DLD1 (cell line): ENCODE measurements around the gene CERK.

Experiments used
- in situ Hi-C: cut with HindIII; loops from 2 replicates; pipeline ENCODE4 v1.10.0; 2017; ENCODE audit warnings: low sequenced_read_pairs

CERK gene

DNA sequence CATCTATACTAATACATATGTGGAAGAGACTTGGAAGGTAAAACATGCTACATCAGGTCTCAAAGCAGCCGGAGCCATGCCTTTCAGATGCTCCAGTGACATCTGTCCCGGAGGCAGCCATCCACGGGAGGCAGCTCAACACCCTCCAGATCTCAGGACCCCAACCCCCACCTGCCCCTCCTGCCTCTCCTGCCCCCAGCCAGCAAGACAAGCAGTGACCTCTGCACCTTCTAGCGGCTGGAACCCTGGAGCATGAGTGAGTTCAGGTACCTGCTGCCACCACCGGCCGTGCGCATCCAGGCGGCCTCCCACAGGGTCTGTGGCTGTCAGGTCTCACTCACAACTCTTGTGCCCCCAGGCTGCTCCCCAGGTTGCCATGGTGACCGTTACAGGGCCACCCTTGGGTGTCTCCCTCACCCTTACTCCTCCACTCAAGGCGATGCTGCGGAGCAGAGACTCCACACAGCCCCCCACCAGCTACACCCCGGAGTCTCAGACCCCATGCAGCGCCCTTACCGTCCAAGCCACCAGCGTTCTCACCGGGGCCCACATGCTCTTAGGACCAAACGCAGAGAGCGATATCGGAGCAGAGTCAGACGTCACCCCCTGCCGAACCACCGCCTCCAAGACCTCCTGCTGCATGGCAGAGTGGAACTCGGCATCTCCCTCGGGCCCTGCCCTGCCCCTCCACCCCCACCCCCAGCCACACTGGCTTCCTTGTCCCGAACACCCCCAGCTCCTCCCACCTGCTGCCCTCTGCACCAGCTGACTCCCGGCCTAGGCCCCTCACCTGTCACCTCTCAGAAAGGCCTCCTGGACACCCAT, 34.7 kb downstream of the CERK start:
- in situ Hi-C loops: no loop called here

DNA sequence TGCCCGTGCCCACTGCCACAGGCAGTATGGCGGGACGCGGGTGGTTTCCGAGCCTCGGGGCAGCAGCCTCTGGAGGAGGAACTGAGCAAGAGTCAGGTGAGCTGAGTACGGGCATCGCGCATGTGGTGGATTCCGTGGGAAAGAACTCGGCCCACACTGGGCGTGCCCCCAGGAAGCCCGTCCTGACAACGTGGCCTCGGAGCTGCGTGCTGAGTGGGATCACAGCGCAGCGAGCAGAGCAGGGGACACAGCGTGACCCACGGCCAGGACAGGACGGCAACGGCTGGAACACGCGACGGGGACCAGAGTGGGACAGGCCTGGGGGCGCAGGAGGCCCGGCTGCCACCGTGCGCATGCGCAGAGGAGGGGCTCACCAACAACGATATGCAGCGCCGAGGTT, 36.8 kb downstream of the CERK start:
- in situ Hi-C loops: no loop called here

DNA sequence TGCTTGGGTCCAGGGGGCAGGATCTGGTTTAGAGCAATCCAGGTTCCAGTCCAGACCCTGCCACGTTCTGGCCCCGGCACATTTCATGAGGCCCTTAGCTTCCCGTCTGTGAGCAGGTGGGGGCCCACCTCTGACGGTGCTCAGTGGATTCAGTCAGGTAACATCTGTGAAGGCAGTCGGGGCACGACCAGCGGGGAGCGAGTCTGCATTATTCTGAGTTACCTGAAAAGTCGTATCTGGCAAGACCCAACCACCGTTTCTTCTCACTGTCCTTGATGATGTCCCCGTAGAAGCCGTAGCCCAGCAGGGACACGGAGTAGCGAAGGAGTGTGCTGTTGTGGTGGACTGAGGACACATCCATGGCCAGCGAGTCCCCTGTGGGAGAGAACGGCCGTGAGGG, 39.0 kb downstream of the CERK start:
- in situ Hi-C loops: no loop called here

DNA sequence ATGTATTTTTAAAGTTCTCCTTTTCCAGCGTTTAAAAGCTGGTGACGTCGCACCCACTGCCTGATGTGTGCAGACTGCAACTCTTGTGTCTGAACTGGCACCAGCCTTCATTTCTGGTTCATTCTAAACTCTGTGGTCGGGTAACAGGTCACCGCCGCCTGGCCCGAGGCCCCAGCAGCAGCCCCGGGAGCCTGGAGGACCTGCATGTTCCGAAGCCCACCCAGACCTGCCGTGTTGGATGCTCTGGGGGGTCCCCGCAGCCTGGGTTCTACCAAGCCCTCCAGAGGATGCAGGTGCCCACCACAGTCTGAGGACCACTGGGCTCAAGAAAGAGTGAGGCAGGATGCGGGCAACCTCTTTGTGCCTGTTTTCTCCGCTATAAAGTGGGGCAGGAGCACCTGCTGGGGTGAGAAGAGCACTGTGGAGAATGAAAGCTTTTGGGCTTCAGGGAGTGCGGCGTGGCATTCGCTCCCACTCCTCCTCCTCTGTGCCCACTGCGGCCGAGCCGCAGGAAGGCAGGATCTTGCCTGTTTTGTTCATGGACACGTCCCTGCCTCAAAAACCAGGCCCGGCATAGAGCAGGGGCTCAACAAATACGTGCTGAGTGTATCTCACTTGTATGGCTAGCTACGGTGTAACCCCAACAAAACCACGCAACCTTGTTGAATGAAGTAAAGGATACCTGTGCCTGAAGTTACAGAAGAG, 40.1 kb downstream of the CERK start:
- in situ Hi-C loops: no loop called here

DNA sequence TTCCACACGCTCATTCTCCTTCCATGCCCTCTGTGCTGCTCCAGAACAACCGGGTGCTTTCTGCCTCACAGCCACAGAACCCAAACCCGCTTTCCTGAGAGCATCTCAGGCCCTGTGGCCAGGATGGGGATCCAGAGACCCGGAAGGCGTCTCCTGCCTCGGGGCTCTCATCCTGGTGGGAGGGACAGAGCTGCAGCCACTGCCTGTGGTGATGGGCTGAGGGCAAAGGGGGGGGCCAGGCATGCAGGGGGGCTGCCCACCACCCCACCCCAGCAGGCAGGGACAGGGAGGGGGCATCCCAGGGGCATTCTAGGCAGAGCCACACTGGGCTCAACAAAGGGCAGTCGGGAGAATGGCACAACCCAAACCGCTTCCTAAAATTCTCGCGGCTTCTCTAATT, 41.4 kb downstream of the CERK start:
- in situ Hi-C loops: no loop called here

DNA sequence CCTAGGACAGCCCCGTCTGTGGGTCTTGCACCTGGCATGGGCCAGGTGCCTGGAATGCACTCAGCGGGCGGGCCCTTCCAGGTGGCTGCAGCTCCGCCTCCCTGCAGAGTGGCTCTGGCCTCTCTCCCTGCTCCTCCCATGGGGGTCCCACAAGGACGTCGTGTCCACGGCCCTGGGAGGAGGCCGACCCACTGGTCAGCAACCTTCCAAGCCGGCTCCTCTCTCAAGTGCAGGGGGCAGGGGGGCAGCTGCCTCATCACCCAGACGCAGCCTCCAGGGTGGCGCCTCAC, 41.9 kb downstream of the CERK start:
- in situ Hi-C loops: no loop called here

DNA sequence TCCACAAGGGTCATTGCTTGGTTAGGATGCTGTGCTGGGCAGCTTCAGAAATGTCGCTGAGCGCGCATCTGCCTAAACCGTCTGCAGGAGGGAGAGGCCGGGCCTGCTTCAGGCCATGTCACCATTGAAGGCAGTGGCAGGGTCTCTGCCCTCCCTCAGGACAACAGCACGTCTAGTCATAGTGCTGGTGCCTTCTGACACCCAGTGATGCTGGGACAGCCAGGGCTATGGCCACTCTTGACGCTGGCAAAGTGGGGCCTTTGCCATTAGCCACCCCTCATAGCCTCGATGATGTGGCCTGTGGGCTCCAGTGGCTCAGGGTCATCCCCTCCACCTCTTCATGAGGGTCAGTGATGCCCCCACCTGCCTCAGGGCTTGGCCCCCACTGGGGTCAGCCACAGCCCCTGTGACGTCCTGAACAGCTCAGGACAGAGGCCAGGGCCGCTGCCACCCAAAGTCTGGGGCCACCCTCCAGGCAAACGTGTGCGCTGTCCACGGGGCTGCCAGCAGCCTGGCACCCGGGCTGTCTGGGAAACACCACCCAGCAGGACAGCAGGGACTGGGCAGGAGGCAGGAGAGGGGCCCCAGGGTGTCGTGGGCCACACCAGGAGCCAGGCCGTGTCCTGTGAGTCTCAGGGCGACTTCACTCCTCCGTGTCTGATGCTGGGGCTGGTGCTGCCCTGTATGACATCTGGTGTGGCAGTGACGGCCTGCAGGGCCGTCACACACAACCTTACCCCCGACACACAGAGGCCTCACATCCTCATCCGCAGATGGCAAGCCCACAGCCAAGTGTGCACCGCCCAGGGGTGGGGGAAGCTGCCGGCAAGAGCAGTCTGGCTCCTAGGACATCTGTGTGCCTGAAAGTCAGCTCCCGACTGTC, 42.5 kb downstream of the CERK start:
- in situ Hi-C loops: no loop called here

DNA sequence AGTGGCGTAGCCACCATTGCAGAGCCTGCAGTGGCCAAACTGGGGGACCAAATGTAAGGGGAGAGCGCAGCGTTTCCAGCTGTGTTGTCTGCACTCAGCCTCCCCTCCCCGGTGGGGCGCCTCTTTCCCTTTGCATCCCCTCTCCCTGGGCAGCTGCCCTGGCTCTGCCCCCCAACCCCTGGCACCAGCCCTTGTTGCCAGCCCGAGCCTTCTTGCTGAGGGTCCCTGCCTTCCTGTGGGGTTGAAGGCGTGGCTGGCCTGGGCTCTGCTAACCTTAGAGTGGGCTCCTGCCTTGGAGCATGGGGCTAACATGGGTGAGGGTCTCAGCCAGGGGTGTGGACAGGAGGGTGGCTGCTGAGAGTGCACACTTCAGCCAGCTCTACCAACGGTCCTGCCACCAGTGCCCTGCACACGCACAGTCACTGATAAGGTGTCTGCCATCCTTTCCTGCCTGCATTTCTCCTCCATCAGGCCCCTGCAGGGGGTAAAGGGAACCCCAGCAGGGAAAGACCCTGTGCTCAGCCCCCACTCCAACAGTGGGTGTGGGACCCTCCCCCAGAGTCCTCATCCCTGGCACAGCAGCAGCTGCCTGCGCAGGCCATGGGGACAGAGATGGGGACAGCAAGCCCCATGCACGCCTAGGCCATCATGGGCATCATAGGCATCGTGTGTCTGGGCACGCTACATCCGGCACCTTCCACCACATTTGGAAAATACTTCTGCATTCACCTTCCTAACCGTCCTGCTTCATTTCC, 43.5 kb downstream of the CERK start:
- in situ Hi-C loops: no loop called here

DNA sequence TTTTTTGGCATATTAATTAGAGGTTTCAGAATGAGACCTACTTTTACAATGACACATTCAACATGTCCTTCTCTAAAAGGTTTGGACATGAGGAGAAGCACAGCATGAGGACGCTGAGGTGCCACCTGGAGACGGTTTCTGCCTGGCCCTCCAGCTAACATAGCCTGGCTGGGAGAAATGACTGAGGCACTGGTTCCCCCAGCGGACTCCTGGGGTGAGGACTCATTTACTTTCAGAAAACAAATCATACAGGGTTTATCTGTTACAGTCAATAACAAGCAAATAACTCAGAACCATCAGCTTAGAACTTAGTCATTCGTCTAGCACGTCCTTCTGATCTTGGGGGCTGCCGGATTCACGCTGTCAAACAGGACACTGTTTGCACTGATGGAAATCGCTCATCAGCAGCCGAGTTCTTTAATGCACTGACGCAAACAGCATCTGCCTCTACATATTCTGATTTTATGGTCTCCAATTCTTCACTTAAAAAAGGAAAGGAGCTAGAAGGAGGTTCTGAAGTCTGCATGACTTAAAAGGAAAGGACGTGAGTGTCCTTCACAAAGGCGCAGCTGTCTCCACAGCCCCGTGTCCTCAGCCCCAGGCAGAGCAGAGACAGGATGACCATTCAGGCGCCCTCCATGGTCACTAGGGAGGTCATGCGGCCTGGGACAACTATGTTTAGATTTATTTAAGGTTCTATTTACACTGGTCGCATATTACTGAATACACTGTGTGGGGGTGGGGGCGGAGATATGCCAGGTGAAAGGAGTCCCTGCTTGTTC, 44.2 kb downstream of the CERK start:
- in situ Hi-C loops: no loop called here

DNA sequence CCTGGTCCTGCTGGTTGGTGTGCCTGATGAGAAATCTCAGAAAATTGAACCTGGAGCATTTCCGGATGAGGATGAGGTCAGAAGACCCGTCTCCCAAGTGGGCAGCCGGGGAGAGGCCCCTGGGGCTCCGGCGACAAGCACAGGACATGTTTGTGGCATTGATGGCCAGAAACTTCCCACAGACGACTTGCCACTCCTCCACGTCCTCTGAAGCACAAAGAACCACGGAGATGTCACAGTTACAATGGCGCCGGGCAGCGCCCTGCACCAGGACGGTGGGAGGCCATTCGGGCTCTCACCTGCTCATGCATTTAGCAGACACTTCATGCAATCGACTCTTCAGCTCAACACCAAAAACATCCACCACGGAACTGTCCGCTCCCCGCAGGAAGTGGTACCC, 46.5 kb downstream of the CERK start:
- in situ Hi-C loops: no loop called here

DNA sequence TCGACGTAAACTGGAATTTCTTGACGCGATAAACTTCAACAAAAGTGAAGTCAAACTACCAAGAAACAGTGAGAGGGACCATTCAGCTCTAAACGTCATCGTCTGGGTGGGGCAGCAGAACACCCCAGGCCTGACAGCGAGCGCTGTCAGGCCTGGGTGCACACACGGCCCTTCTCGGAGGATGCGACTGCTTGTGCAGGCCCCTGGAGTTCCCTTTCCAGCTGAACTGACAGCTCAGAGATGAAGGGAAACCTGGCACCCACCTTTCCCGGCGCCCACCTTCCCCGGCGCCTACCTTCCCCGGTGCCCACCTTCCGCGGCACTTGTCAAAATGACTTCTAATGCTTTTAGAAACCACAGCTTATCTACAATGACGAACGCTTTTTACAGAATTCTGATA, 47.9 kb downstream of the CERK start:
- in situ Hi-C loops: no loop called here

DNA sequence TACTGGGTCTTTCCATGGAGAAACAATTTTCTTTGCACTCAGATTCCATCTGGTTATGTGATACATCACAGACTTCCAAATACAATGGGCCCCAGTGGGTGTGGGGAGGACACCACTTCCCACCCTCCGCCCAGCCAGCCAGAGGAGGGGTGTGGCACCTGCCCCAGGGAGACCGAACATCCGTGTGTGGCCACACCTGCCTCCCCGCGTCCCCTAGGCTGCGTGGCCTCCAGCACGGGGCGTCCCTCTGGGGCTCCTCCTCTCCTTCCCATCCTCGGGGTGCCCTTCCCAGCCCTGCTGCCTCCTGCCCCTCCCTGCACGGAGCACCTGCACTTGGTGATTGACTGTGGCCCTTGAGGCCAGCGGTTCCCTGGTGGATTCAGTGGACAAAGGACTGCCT, 49.1 kb downstream of the CERK start:
- in situ Hi-C loops: no loop called here

DNA sequence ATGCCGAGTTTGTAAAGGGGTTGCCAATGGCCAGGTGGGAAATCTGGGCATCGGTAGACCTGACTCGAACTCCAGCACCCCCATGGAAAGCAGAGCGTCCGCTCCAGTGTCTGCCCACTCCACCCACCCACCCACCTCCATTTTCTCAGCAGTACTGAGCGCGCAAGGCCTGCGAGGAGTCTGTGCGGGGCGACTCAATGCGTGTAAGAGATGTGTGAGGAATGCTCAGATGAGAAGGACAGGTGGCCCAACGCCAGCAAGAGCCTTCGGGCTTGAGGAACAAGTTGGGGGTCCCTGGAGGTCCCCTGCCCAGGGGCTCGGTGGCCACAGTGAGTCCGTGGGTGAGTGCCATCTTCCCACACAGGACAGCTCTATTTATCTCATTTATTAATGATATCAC, 50.6 kb downstream of the CERK start:
- in situ Hi-C loops: no loop called here

DNA sequence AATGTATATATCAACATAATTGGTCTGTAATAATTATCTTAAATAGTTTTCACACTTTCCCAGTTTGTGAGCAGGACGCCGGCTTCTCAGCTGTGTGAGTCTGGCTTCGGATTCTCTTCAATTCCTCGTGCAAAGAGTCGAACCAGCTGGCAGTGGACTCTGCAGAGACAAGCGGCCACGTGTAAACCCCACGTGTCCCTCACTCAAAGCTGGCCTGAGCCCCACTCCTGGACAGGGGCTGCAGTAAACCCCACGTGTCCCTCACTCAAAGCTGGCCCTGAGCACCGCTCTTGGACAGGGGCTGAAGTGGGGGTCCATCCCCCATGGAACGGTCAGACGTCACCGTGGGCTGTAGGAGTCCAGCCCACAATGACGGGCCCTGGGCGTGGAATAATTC, 51.0 kb downstream of the CERK start:
- in situ Hi-C loops: no loop called here

DNA sequence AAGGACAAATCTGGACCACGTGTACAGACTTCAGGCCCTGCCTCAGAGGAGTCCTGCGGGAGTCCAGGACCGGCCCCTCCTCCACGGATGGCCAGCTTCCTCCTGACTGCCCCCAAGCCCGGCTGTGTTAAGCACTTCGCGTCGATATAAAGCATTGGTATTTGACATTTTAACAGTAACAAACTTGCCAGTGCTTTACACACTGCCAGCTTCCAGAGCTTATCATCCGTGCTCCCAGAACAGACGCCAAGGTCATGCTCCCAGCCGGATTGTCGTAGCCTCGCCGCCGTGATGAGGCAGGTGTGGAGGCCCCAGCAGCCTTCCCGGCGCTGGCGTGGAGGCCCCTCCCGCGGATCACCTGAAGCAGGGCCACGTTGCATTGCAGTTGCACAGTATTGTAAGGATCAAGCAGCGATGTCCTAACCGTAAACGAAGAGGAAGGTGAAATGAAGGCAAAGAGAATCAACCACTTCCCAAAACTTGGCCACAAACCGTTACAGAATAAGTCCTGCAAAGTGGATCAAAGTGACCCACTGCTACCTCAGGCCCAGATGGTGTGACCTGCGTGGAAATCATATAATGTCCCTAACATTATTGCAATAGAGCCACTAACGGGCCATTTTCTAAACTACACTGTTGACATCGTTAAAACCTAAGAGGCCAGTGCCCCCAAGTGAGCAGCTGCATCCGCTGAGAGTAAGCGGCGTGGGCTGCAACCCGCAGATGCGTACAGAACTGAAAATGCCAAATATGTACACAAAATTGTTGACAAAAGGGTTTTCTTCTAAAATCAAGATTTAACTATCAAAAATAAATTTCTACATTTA, 51.6 kb downstream of the CERK start:
- in situ Hi-C loops: no loop called here

DNA sequence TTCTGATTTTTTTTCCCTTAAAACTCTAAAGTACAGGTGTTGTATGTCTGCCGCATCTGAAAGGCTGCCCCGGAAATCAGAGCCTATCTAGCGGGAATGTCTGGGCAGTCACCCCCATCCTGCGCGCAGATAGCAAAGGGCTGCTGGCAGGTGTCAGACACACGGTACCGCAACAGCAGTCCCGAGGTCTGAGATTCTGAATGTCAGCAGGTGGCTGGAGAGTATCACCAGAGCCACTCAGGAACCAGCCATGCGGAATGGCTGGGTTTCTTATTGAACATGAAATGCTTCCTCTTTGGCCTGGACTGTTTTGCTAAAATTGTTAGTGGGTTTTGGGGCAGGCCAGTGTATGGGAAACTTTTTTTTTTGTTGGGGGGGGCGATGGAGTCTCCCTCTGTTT, 53.3 kb downstream of the CERK start:
- in situ Hi-C loops: no loop called here

DNA sequence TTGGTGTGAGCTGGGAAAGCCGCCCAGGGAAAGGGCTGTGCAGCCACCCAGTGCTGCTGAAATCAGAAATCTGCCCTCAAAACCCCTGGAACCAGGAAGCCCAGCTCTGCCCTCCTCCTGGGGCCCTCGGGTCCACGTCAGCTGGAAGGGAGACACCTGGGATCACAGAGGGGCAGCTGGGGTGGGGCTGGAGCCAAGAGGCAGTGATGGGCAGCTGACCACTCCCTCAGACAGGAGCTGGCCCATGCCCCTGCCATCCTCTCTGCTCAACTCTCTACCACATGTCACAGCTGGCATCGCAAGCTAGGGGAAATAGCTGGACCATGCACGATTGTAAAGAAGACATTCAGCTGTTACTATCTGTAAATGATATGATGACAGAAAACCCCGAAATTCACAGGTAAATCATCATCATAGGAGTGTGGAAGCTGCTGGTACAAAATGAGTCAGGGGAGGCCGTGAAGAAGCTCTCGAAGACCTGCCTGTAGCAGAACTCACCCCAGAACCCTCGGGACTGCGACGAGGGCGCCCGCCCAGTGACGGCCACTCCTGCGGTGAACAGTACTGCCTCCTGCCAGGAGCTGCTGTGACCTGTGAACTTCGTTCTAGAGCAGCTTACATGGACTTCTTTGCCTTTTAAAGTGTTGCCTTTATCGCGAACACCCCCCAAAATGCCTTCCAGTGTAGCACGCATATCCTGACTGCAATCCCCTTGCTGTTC, 55.9 kb downstream of the CERK start:
- in situ Hi-C loops: no loop called here

DNA sequence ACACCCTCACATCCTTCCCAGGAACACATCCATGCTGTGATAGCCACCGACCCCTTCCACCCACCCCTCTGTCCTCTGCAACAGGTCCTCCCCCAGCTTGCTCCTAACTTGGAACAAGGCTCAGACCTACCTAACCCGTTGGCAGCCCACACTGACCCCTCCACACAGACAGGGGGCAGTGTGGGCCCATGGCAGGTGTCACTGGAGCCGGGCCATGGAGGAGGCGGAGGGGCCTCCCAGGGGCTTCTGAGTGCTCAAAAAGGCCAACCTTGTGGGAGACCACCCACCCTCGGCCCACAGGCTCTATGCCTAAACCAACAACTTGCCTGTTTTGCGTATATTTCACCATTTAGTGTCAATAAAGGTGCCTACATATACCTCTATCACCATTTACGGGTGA, 57.0 kb downstream of the CERK start:
- in situ Hi-C loops: no loop called here
